ENCODE measurements around the gene TMEM272. TPM values are rescaled to one million over a fixed set of nuclear protein-coding genes. Genes with fewer than 3 reads are reported as not detected.

The TMEM272 gene
- total RNA-seq, 2 experiments from 2014 or later, result 0.10 to 0.31 TPM

DNA sequence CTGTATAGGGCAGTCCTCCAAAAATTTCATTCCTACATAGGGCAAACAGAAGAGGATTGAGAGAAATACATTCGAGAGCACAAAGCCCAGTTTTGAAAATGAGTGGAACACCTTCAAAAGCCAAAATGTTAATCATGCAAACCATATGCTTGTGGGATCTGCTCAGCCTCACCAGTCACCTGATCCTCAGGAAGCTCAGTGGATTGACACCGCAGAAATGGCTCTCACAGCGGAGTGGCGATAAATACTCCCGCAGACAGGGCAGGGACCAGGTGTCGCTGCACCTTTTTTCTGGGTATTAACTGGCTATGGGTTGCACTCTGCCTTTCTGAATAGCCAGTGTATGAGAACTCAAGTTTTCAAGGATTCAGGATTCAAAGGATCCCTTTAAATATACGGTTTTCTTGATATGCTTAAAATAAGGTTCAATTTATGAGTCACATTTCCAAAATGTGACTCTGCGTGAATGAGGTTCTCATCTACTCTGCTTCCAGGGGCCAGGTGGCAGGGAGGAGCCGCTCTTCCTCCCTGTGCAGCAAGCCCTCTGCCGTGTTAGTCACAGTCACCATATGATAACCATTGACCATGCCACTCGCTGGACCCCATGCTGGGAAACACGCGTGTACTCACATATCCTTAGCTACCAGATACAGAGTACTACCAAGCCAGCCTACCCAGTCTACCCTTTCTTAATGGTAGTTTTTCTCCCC, 22.7 kb downstream of the TMEM272 start:
- peak overlapping the region; percentile 46 for H3K4me3 Mint-ChIP-seq
- ChIA-PET POLR2A (interaction anchor here (1.0 to 1.1 kb wide), 3 partner anchors 17 to 369 kb away, joined by 3 to 4 read pairs (median 4); no protein-coding TSS in a partner anchor), CTCF (interaction anchor here (0.8 to 8.7 kb wide), 6 partner anchors 8 to 190 kb away, joined by 3 to 119 read pairs (median 4); partner anchors contain the start of gene ALG11)
- peak overlapping the region; percentile 84 for H3K27ac Mint-ChIP-seq
- intact Hi-C loops (cut with micrococcal nuclease), result loop anchor here (2.0 to 10.0 kb wide), 6 partner anchors 87 to 1697 kb away; partner anchors contain the start of genes CKAP2 and INTS6
- H3K9me3 Mint-ChIP-seq, result no peaks in the 10 kb centered on the region
- H3K27me3 Mint-ChIP-seq, result no peaks in the 10 kb centered on the region
- no peaks in the 10 kb centered on the region for H3K36me3 Mint-ChIP-seq
- peaks cover 89% of the 10 kb centered on the region for H3K4me1 Mint-ChIP-seq (ENCODE audit: low read depth)
- DNase-seq, result peak; percentile 63

DNA sequence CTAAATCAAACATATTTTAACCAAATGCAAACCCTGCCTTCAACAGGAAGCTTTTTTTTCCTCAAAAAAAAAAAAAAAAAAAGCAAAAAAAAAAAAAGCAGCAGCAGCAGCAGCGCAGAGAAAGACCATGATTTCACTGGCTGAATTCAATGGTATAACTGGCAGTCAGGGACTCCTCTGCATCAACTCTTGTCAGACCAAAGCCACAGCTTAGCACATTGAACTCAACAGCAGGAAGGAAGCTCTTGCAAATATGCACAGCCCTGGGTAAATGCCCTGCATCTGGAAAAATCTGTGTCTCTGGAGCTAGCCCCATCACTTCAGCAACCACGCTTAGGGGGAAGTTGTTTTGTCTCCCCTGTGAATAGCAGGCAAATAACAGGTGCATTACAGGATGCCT, 23.4 kb downstream of the TMEM272 start:
- Mint-ChIP-seq H3K4me3 (peak overlapping the region; percentile 46), H3K27me3 (no peaks in the 10 kb centered on the region), H3K36me3 (no peaks in the 10 kb centered on the region), H3K9me3 (no peaks in the 10 kb centered on the region), H3K4me1 (ENCODE audit: low read depth) (peaks cover 88% of the 10 kb centered on the region), H3K27ac (peak overlapping the region; percentile 84)
- peak; percentile 27 for DNase-seq
- ChIA-PET POLR2A (interaction anchor here (1.0 to 1.8 kb wide), 2 partner anchors 16 to 19 kb away, joined by 4 to 6 read pairs; no protein-coding TSS in a partner anchor), CTCF (interaction anchor here (1.0 to 8.7 kb wide), 6 partner anchors 8 to 306 kb away, joined by 3 to 119 read pairs (median 4); no protein-coding TSS in a partner anchor)
- intact Hi-C loops (cut with micrococcal nuclease), result loop anchor here (2.0 to 10.0 kb wide), 6 partner anchors 87 to 1697 kb away; partner anchors contain the start of genes CKAP2 and INTS6

- peak overlapping the region; percentile 46 for H3K4me3 Mint-ChIP-seq
- ChIA-PET POLR2A (interaction anchor here (1.5 to 1.8 kb wide), 2 partner anchors 15 to 17 kb away, joined by 4 to 6 read pairs; no protein-coding TSS in a partner anchor), CTCF (interaction anchor here (0.8 to 4.2 kb wide), 7 partner anchors 10 to 631 kb away, joined by 3 to 33 read pairs (median 4); partner anchors contain the start of gene VPS36)
- peaks cover 84% of the 10 kb centered on the region for H3K4me1 Mint-ChIP-seq (ENCODE audit: low read depth)
- no peak for DNase-seq
- intact Hi-C loops (cut with micrococcal nuclease), result loop anchor here (5.0 to 10.0 kb wide), 4 partner anchors 368 to 1695 kb away; partner anchors contain the start of gene INTS6
- H3K9me3 Mint-ChIP-seq, result no peaks in the 10 kb centered on the region
- H3K27ac Mint-ChIP-seq, result peak overlapping the region; percentile 84
- H3K36me3 Mint-ChIP-seq, result no peaks in the 10 kb centered on the region
- H3K27me3 Mint-ChIP-seq, result no peaks in the 10 kb centered on the region
These were observed 24.9 kb downstream of the TMEM272 start for GRCh38 chr13:51820016-51820597.

DNA sequence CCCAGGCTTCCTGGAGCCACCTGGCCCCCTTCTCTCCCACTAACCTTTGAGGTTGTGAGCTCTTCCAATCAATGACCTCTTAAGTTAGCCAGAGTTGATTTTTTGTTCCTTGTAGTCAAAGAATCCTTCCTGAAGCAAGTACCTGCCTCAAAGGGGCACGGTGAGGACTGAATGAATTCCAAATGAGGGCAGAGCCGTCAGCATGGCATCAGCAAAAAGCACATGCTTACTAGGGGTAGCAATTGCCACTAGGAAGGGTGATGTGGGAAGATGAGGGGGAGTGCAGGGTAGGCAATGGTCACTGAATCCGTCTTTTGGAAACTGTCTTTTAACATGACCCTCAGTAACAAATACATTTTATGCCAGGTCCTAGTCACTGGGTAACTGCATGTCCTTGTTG, 25.4 kb downstream of the TMEM272 start:
- Mint-ChIP-seq H3K27me3 (no peaks in the 10 kb centered on the region), H3K9me3 (no peaks in the 10 kb centered on the region), H3K27ac (peak overlapping the region; percentile 84), H3K36me3 (no peaks in the 10 kb centered on the region), H3K4me1 (ENCODE audit: low read depth) (peaks cover 89% of the 10 kb centered on the region), H3K4me3 (peak overlapping the region; percentile 42)
- ChIA-PET CTCF (interaction anchor here (0.7 to 4.2 kb wide), 7 partner anchors 13 to 631 kb away, joined by 3 to 33 read pairs (median 4); partner anchors contain the start of gene VPS36), POLR2A (interaction anchor here (0.8 to 1.5 kb wide), 4 partner anchors 14 to 234 kb away, joined by 3 to 4 read pairs (median 4); no protein-coding TSS in a partner anchor)
- intact Hi-C loops (cut with micrococcal nuclease), result loop anchor here (1.0 kb wide), 4 partner anchors 8 to 193 kb away; partner anchors contain the start of gene ALG11
- DNase-seq, result no peak

GRCh38 chr13:51818781-51819511, 26.0 kb downstream of the TMEM272 start:
- Mint-ChIP-seq H3K9me3 (no peaks in the 10 kb centered on the region), H3K27me3 (no peaks in the 10 kb centered on the region), H3K36me3 (no peaks in the 10 kb centered on the region), H3K27ac (peak overlapping the region; percentile 84), H3K4me1 (ENCODE audit: low read depth) (peaks cover 90% of the 10 kb centered on the region), H3K4me3 (peak overlapping the region; percentile 42)
- DNase-seq, result peak; percentile 78
- CTCF ChIA-PET, result interaction anchor here (0.7 to 4.2 kb wide), 6 partner anchors 13 to 30 kb away, joined by 3 to 33 read pairs (median 4); no protein-coding TSS in a partner anchor
- POLR2A ChIA-PET, result interaction anchor here (0.8 to 1.5 kb wide), 4 partner anchors 13 to 233 kb away, joined by 3 to 4 read pairs (median 4); no protein-coding TSS in a partner anchor
- intact Hi-C loops (cut with micrococcal nuclease), result loop anchor here (1.0 kb wide), 4 partner anchors 8 to 193 kb away; partner anchors contain the start of gene ALG11

DNA sequence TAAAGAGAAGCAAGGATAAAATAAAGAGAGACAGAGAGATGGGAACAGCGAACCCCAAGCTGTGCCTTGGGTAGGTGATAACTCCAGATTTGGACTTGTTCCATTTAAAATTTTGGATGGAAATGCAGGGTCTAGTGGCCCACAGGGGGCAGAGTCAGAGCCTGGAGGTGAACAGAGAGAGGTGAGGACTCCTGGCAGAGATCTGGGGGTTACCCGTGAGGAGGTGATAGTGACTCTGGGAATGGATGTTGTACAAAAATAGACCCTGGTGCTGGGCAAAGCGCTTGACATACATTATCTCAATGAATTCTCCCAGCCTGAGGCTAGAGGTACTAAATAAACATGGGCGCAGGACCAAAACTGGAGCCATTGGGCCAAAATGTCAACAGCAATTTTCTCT, 26.7 kb downstream of the TMEM272 start:
- Mint-ChIP-seq H3K36me3 (no peaks in the 10 kb centered on the region), H3K4me1 (ENCODE audit: low read depth) (peaks cover 83% of the 10 kb centered on the region), H3K27me3 (no peaks in the 10 kb centered on the region), H3K9me3 (no peaks in the 10 kb centered on the region), H3K27ac (peak overlapping the region; percentile 84), H3K4me3 (no peak overlapping the region)
- CTCF ChIA-PET, result interaction anchor here (1.0 to 4.2 kb wide), 4 partner anchors 14 to 40 kb away, joined by 4 to 33 read pairs (median 6); no protein-coding TSS in a partner anchor
- DNase-seq, result peak; percentile 31
- POLR2A ChIA-PET, result interaction anchor here (1.2 kb wide), 1 partner anchor 16 kb away, joined by 3 read pairs; no protein-coding TSS in a partner anchor
- intact Hi-C loops (cut with micrococcal nuclease), result no loop called here

- Mint-ChIP-seq H3K4me3 (no peak overlapping the region), H3K27me3 (no peaks in the 10 kb centered on the region), H3K9me3 (no peaks in the 10 kb centered on the region), H3K4me1 (ENCODE audit: low read depth) (peaks cover 79% of the 10 kb centered on the region), H3K36me3 (no peaks in the 10 kb centered on the region), H3K27ac (peak overlapping the region; percentile 84)
- intact Hi-C loops (cut with micrococcal nuclease), result no loop called here
- ChIA-PET POLR2A (no interaction called here), CTCF (interaction anchor here (1.0 to 1.2 kb wide), 2 partner anchors 15 to 40 kb away, joined by 4 to 5 read pairs; no protein-coding TSS in a partner anchor)
- no peak for DNase-seq
These were observed 27.3 kb downstream of the TMEM272 start for GRCh38 chr13:51817717-51818116.

- Mint-ChIP-seq H3K27me3 (no peaks in the 10 kb centered on the region), H3K36me3 (no peaks in the 10 kb centered on the region), H3K27ac (no peak overlapping the region), H3K9me3 (no peaks in the 10 kb centered on the region), H3K4me1 (ENCODE audit: low read depth) (peaks cover 77% of the 10 kb centered on the region), H3K4me3 (no peak overlapping the region)
- ChIA-PET CTCF (interaction anchor here (1.2 to 7.3 kb wide), 13 partner anchors 9 to 311 kb away, joined by 3 to 158 read pairs (median 17); partner anchors contain the start of gene TMEM272), POLR2A (interaction anchor here (0.8 kb wide), 1 partner anchor 364 kb away, joined by 3 read pairs; no protein-coding TSS in a partner anchor)
- intact Hi-C loops (cut with micrococcal nuclease), result no loop called here
- no peak for DNase-seq
These were observed 28.2 kb downstream of the TMEM272 start for GRCh38 chr13:51816604-51817249.

DNA sequence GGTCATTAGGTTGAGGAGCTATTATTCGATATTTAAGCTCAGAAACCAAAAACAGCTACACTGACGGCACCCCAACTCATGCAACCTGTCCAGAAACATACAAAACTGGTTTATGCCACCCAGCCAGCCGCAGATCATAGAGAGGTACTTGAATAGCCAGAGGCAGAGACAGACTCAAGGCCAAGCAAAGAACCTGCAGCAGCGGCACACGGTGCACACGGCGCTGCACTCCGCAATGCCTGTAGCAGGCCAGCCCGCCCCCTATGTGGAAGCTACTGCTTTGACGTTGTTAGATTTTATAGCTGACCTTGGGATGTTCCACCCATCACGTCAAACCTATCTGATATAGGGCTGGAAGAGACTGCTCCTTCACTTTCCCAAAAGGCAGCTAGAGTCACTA, 29.1 kb downstream of the TMEM272 start:
- Mint-ChIP-seq H3K27me3 (no peaks in the 10 kb centered on the region), H3K27ac (no peak overlapping the region), H3K4me1 (ENCODE audit: low read depth) (peaks cover 74% of the 10 kb centered on the region), H3K4me3 (no peak overlapping the region), H3K9me3 (no peaks in the 10 kb centered on the region), H3K36me3 (no peaks in the 10 kb centered on the region)
- POLR2A ChIA-PET, result interaction anchor here (0.8 to 3.0 kb wide), 3 partner anchors 10 to 363 kb away, joined by 3 to 13 read pairs (median 3); no protein-coding TSS in a partner anchor
- CTCF ChIA-PET, result interaction anchor here (0.6 to 7.3 kb wide), 30 partner anchors 10 to 533 kb away, joined by 3 to 158 read pairs (median 4); partner anchors contain the start of gene TMEM272
- intact Hi-C loops (cut with micrococcal nuclease), result loop anchor here (1.0 to 2.0 kb wide), 4 partner anchors 9 to 311 kb away; no protein-coding TSS in a partner anchor
- no peak for DNase-seq

DNA sequence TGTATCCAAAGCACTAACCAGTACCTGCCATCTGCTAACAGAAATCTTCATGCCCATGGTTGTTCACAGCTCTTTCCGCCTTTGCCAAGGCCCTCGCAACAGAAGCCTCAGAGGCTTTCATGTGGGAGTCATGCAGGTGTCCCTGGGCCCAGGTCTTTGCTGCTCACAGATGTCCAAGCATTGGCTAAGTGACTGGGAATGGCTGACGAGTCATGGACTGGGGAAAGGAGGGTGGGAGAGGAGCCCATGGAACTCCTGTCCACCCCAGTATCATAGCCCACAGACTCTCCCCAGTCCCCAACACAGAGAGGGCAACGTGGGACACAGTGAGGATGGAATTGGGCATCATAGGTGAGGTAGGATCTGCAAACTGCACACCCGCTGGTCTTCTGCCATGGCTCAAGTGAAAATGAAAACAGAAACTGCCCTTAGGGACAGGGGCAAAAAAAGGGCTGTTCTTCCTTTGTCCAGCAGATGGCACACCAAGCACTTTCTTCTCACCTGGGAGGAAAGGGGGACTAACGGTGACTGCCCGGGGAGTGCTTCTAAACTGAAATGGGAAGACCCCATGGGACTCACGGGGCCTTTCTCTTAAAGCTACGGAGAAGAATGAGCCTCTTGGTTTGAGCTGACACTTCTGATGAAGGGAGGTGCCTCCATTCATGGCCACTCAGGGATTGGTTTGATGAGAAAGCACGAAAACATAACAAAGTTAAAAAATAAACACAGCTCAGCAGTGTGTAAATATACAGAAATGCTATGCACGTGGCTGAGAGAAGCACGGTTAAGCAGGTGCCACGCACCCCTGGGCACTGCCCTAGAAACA, 29.9 kb downstream of the TMEM272 start:
- Mint-ChIP-seq H3K9me3 (no peaks in the 10 kb centered on the region), H3K27me3 (no peaks in the 10 kb centered on the region), H3K4me1 (ENCODE audit: low read depth) (peaks cover 67% of the 10 kb centered on the region), H3K27ac (peak overlapping the region; percentile 66), H3K4me3 (peak overlapping the region; percentile 48), H3K36me3 (no peaks in the 10 kb centered on the region)
- CTCF ChIA-PET, result interaction anchor here (0.6 to 7.3 kb wide), 35 partner anchors 9 to 532 kb away, joined by 3 to 158 read pairs (median 4); partner anchors contain the start of genes NEK5 and TMEM272
- intact Hi-C loops (cut with micrococcal nuclease), result loop anchor here (1.0 to 2.0 kb wide), 4 partner anchors 10 to 312 kb away; no protein-coding TSS in a partner anchor
- DNase-seq, result peak; percentile 88
- POLR2A ChIA-PET, result interaction anchor here (1.1 to 3.0 kb wide), 3 partner anchors 10 to 23 kb away, joined by 3 to 13 read pairs (median 8); no protein-coding TSS in a partner anchor

Measured in activated CD4-positive, alpha-beta memory T cell treated with anti-CD3 and anti-CD28 coated beads for 36 hours (primary cell).